ENCODE measurements around the gene STIM1.

GRCh38 chr11:3885855-3886254 lies 30.4 kb downstream of the STIM1 start:
- TF ChIP-seq, protein P1, sequence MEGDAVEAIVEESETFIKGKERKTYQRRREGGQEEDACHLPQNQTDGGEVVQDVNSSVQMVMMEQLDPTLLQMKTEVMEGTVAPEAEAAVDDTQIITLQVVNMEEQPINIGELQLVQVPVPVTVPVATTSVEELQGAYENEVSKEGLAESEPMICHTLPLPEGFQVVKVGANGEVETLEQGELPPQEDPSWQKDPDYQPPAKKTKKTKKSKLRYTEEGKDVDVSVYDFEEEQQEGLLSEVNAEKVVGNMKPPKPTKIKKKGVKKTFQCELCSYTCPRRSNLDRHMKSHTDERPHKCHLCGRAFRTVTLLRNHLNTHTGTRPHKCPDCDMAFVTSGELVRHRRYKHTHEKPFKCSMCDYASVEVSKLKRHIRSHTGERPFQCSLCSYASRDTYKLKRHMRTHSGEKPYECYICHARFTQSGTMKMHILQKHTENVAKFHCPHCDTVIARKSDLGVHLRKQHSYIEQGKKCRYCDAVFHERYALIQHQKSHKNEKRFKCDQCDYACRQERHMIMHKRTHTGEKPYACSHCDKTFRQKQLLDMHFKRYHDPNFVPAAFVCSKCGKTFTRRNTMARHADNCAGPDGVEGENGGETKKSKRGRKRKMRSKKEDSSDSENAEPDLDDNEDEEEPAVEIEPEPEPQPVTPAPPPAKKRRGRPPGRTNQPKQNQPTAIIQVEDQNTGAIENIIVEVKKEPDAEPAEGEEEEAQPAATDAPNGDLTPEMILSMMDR (IDR thresholded peaks at IDR 0.05; ENCODE audit: low read length), result no peak
- TF ChIP-seq EZH2 (IDR thresholded peaks at IDR 0.05; ENCODE audit: borderline replicate concordance, low read length), result no peak

All from OCI-LY1 (cell line).